Measurements from ENCODE around the gene MARS1.

- TF ChIP-seq REST (IDR thresholded peaks at IDR 0.05; ENCODE audit: insufficient replicate concordance, low read depth) = no peak
- no peak for TF ChIP-seq CTCF (IDR thresholded peaks at IDR 0.05; ENCODE audit: insufficient read depth, low read length)
- no peak for TF ChIP-seq POLR2AphosphoS5 (IDR thresholded peaks at IDR 0.05; ENCODE audit: low read depth)
- TF ChIP-seq GABPA (IDR thresholded peaks at IDR 0.05; ENCODE audit: low read depth) = no peak
- TF ChIP-seq SPI1 (IDR thresholded peaks at IDR 0.05; ENCODE audit: borderline replicate concordance, low read depth) = no peak
Observed at GRCh38 chr12:57541001-57541400, 53.1 kb downstream of the MARS1 start.

Measured in HL-60 (cell line).